Parathyroid adenoma (tissue), 2 donors: ENCODE results near the gene TRIP12.

Experiments
- H2AFZ ChIP-seq: fragments of 300-600 bp; sonication (generic); one replicate; pipeline ENCODE4 v1.7.0; 2017; ENCODE audit warnings: antibody characterized with exemption, mild to moderate bottlenecking
- H3K27ac ChIP-seq: fragments of 300-600 bp; sonication (generic); one replicate; pipeline ENCODE4 v1.7.0; 2017
- H3K27me3 ChIP-seq: fragments of 300-600 bp; sonication (generic); one replicate; pipeline ENCODE4 v1.7.0; 2017; ENCODE audit warnings: low read length; ENCODE audit not compliant: control insufficient read depth, insufficient read depth
- H3K36me3 ChIP-seq: fragments of 300-600 bp; sonication (generic); one replicate; pipeline ENCODE4 v1.7.0; 2017; ENCODE audit warnings: low read length; ENCODE audit not compliant: control insufficient read depth, insufficient read depth
- H3K4me1 ChIP-seq: fragments of 300-600 bp; sonication (generic); one replicate; pipeline ENCODE4 v1.7.0; 2017; ENCODE audit warnings: control low read depth
- H3K4me2 ChIP-seq: fragments of 300-600 bp; sonication (generic); one replicate; pipeline ENCODE4 v1.7.0; 2017; ENCODE audit warnings: low read length
- H3K4me3 ChIP-seq: fragments of 300-600 bp; sonication (generic); one replicate; pipeline ENCODE4 v1.7.0; 2017; ENCODE audit warnings: low read depth, low read length
- H3K79me2 ChIP-seq: fragments of 300-600 bp; sonication (generic); one replicate; pipeline ENCODE4 v1.7.0; 2017; ENCODE audit warnings: control low read depth
- H3K9ac ChIP-seq: fragments of 300-600 bp; sonication (generic); one replicate; pipeline ENCODE4 v1.7.0; 2017; ENCODE audit warnings: mild to moderate bottlenecking
- H3K9me3 ChIP-seq: fragments of 300-600 bp; sonication (generic); one replicate; pipeline ENCODE4 v1.7.0; 2017; ENCODE audit warnings: low read length; ENCODE audit not compliant: control insufficient read depth
- TF ChIP-seq, protein P1 (sequence below): fragments of 300-600 bp; sonication (generic); IDR thresholded peaks from one replicate; pipeline ENCODE4 v1.7.0; 2017; ENCODE audit warnings: antibody characterized with exemption, mild to moderate bottlenecking
- donor health status: primary hyperparathyroidism.

Gene TRIP12

DNA sequence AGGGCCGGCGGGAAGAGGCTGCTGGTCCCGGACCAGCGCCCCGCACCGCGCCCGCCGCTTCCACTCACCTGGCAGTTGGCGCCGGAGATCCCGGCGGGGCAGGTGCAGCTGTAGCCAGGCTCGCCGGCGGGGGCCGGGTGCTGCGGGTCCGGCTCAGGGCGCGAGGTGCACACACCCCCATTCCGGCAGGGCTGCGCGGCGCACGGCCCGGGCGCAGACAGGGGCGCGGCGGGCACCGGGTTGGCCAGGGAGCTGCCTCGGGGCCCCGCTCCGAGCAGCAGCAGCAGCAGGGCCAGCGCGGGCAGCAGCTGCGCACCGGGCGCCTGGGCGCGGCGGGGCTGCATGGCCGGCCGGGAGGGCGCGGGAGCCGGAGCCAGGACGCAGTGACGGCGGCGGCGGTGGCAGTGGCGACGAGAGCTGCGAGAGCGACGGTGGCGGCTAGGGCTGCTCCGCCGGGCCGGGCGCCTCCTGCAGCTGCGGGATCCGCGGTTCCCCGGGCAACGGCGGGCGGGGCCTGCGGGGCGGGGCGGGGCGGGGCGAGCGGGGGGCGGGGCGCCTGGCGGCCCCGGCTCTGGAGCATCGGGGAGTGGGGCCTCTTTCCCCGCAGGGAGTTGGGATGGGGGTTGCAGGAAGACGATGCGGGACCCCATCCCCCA is 207.6 kb downstream of the TRIP12 start, which contains the start of gene DNER:
DNER (minus strand) TSS at position 476 of the 656 bp plus-strand sequence; CDS start at position 344, 132 bp downstream.
- TF ChIP-seq, protein P1, sequence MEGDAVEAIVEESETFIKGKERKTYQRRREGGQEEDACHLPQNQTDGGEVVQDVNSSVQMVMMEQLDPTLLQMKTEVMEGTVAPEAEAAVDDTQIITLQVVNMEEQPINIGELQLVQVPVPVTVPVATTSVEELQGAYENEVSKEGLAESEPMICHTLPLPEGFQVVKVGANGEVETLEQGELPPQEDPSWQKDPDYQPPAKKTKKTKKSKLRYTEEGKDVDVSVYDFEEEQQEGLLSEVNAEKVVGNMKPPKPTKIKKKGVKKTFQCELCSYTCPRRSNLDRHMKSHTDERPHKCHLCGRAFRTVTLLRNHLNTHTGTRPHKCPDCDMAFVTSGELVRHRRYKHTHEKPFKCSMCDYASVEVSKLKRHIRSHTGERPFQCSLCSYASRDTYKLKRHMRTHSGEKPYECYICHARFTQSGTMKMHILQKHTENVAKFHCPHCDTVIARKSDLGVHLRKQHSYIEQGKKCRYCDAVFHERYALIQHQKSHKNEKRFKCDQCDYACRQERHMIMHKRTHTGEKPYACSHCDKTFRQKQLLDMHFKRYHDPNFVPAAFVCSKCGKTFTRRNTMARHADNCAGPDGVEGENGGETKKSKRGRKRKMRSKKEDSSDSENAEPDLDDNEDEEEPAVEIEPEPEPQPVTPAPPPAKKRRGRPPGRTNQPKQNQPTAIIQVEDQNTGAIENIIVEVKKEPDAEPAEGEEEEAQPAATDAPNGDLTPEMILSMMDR = no peak
- Histone ChIP-seq H3K9ac (peak within 1 kb of the TSS; percentile 85), H3K4me3 (peak within 1 kb of the TSS; percentile 31)

More for the DNA sequence above, 207.6 kb downstream of the TRIP12 start, which contains the start of gene DNER:
- H2AFZ ChIP-seq = peak within 1 kb of the TSS; percentile 92
- H3K4me1 ChIP-seq = no peaks in the 10 kb centered on the region
- H3K27ac ChIP-seq = peak within 1 kb of the TSS; percentile 88
- H3K79me2 ChIP-seq = peaks cover 4% of the 10 kb centered on the region
- H3K36me3 ChIP-seq = no peaks in the 10 kb centered on the region
- H3K27me3 ChIP-seq = peaks cover 2% of the 10 kb centered on the region
- H3K4me2 ChIP-seq = peak within 1 kb of the TSS; percentile 65
- H3K9me3 ChIP-seq = no peaks in the 10 kb centered on the region
